ENCODE measurements around the gene OR52A1. TPM values are rescaled to one million over a fixed set of nuclear protein-coding genes. Genes with fewer than 3 reads are reported as not detected.

Gene OR52A1
- total and polyA plus RNA-seq, 9 of the 15 experiments (the other 6 are each of a cell fraction or from before 2014, with no cell fraction given), result under 0.01 to 0.33 (median 0.13) TPM; not detected in 3

DNA sequence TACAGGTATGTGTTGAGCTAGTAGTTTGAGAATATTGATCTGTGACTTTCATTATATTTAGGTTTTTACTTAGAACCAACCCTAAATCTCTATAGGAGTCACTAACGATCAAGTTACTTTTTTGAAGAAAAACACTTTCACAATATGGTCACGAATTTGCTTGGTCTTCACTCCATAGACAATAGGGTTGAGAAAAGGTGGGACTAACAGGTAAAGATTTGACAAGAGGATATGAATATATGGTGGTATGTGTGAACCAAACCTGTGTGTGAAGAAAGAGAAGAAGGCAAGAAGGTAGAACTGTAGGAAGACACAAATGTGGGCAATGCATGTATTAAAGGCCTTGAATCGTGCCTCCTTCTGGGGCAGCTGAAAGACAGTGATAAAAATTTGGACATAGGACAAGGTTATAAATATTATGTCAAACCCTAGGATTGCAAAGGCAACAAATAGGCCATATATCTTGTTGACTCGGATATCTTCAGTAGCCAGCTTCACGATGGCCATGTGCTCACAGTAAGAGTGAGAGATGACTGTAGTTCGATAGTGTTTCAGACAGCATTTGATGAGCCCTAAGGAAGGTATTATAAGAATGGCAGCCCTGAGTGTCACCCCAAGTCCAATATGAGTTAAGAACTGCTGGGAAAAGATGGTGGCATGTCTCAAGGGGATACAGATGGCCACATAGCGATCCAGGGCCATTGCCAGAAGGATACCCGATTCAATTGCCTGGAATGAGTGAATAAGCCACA lies 22.8 kb downstream of the OR52A1 start (continued):
- TF ChIP-seq, protein P1, sequence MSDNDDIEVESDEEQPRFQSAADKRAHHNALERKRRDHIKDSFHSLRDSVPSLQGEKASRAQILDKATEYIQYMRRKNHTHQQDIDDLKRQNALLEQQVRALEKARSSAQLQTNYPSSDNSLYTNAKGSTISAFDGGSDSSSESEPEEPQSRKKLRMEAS (CRISPR knock-in tag; IDR thresholded peaks at IDR 0.05), result no peak; the same call in 1 of the 2 replicates
- TF ChIP-seq, protein P2, sequence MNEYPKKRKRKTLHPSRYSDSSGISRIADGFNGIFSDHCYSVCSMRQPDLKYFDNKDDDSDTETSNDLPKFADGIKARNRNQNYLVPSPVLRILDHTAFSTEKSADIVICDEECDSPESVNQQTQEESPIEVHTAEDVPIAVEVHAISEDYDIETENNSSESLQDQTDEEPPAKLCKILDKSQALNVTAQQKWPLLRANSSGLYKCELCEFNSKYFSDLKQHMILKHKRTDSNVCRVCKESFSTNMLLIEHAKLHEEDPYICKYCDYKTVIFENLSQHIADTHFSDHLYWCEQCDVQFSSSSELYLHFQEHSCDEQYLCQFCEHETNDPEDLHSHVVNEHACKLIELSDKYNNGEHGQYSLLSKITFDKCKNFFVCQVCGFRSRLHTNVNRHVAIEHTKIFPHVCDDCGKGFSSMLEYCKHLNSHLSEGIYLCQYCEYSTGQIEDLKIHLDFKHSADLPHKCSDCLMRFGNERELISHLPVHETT (CRISPR knock-in tag; conservative IDR thresholded peaks at IDR 0.05 in 1 of 2, IDR thresholded peaks at IDR 0.05 in 1 of 2), result peak in 1 of 2 experiments; percentile 43; a peak in 2 of 4 replicates
- TF ChIP-seq NR1H2 (CRISPR knock-in tag; IDR thresholded peaks at IDR 0.05), result no peak
- TF ChIP-seq SIX5 (IDR thresholded peaks at IDR 0.05; ENCODE audit: borderline replicate concordance in 1 of 2, insufficient read depth in 1 of 2, low read depth in 1 of 2, low read length in 2 of 2), result no peak
- TF ChIP-seq, protein P3, sequence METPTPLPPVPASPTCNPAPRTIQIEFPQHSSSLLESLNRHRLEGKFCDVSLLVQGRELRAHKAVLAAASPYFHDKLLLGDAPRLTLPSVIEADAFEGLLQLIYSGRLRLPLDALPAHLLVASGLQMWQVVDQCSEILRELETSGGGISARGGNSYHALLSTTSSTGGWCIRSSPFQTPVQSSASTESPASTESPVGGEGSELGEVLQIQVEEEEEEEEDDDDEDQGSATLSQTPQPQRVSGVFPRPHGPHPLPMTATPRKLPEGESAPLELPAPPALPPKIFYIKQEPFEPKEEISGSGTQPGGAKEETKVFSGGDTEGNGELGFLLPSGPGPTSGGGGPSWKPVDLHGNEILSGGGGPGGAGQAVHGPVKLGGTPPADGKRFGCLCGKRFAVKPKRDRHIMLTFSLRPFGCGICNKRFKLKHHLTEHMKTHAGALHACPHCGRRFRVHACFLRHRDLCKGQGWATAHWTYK (CRISPR knock-in tag; IDR thresholded peaks at IDR 0.05), result no peak
- no peak for TF ChIP-seq CBX8 (IDR thresholded peaks at IDR 0.05; ENCODE audit: borderline replicate concordance, extremely low read depth, low read depth, low read length, poor library complexity, severe bottlenecking)
- TF ChIP-seq, protein P4, sequence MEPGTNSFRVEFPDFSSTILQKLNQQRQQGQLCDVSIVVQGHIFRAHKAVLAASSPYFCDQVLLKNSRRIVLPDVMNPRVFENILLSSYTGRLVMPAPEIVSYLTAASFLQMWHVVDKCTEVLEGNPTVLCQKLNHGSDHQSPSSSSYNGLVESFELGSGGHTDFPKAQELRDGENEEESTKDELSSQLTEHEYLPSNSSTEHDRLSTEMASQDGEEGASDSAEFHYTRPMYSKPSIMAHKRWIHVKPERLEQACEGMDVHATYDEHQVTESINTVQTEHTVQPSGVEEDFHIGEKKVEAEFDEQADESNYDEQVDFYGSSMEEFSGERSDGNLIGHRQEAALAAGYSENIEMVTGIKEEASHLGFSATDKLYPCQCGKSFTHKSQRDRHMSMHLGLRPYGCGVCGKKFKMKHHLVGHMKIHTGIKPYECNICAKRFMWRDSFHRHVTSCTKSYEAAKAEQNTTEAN (CRISPR knock-in tag; IDR thresholded peaks at IDR 0.05), result no peak
- no peak for TF ChIP-seq CHD2 (IDR thresholded peaks at IDR 0.05; ENCODE audit: low read depth, low read length)
- 0 out of 2 replicates have a peak, but pooled peaks have one; percentile 46 for TF ChIP-seq LCOR (CRISPR knock-in tag; IDR thresholded peaks at IDR 0.05)
- TF ChIP-seq NFIX (CRISPR knock-in tag; IDR thresholded peaks at IDR 0.05; ENCODE audit: low read depth), result no peak
- TF ChIP-seq, protein P5, sequence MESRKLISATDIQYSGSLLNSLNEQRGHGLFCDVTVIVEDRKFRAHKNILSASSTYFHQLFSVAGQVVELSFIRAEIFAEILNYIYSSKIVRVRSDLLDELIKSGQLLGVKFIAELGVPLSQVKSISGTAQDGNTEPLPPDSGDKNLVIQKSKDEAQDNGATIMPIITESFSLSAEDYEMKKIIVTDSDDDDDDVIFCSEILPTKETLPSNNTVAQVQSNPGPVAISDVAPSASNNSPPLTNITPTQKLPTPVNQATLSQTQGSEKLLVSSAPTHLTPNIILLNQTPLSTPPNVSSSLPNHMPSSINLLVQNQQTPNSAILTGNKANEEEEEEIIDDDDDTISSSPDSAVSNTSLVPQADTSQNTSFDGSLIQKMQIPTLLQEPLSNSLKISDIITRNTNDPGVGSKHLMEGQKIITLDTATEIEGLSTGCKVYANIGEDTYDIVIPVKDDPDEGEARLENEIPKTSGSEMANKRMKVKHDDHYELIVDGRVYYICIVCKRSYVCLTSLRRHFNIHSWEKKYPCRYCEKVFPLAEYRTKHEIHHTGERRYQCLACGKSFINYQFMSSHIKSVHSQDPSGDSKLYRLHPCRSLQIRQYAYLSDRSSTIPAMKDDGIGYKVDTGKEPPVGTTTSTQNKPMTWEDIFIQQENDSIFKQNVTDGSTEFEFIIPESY (CRISPR knock-in tag; IDR thresholded peaks at IDR 0.05), result no peak
- TF ChIP-seq ZBTB1 (CRISPR knock-in tag; IDR thresholded peaks at IDR 0.05; ENCODE audit: borderline replicate concordance, low read depth), result no peak
- TF ChIP-seq POLR2AphosphoS5 (IDR thresholded peaks at IDR 0.05; ENCODE audit: control insufficient read depth, insufficient read depth, low read depth, low read length), result peak; percentile 93; the same call in 1 of the 2 replicates
- TF ChIP-seq DACH1 (IDR thresholded peaks at IDR 0.05; ENCODE audit: partially characterized antibody), result peak; percentile 53
- no peak for TF ChIP-seq ZNF282 (CRISPR knock-in tag; IDR thresholded peaks at IDR 0.05)
- no peak for TF ChIP-seq ZNF239 (CRISPR knock-in tag; IDR thresholded peaks at IDR 0.05)
- TF ChIP-seq IFI16 (CRISPR knock-in tag; IDR thresholded peaks at IDR 0.05), result 0 out of 2 replicates have a peak, but pooled peaks have one; percentile 45
- TF ChIP-seq, protein P6, sequence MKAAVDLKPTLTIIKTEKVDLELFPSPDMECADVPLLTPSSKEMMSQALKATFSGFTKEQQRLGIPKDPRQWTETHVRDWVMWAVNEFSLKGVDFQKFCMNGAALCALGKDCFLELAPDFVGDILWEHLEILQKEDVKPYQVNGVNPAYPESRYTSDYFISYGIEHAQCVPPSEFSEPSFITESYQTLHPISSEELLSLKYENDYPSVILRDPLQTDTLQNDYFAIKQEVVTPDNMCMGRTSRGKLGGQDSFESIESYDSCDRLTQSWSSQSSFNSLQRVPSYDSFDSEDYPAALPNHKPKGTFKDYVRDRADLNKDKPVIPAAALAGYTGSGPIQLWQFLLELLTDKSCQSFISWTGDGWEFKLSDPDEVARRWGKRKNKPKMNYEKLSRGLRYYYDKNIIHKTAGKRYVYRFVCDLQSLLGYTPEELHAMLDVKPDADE (conservative IDR thresholded peaks at IDR 0.05; ENCODE audit: control insufficient read depth, low read depth, low read length), result no peak
